Measurements from ENCODE around the gene MARF1.
"Not testable (repeated sequence)": the region's sequence is repeated elsewhere in the genome, so short reads cannot be mapped to it uniquely, and the experiment has no call there.

Gene MARF1

GRCh38 chr16:15572329-15573001, 70.5 kb downstream of the MARF1 start:
- DNase-seq = no peak

- DNase-seq = no peak
Measured at GRCh38 chr16:15571557-15571956, 71.4 kb downstream of the MARF1 start.

GRCh38 chr16:15570666-15571065, 72.3 kb downstream of the MARF1 start:
- not testable (repeated sequence) for DNase-seq

GRCh38 chr16:15567823-15568222, 75.1 kb downstream of the MARF1 start:
- no peak for DNase-seq

- no peak for DNase-seq
Measured at GRCh38 chr16:15566095-15566494, 76.9 kb downstream of the MARF1 start.

GRCh38 chr16:15564604-15565339, 78.2 kb downstream of the MARF1 start:
- no peak for DNase-seq

GRCh38 chr16:15559176-15559575, 83.8 kb downstream of the MARF1 start:
- DNase-seq = no peak

GRCh38 chr16:15557258-15557657, 85.7 kb downstream of the MARF1 start:
- no peak for DNase-seq

GRCh38 chr16:15556130-15556529, 86.8 kb downstream of the MARF1 start:
- DNase-seq = no peak

- DNase-seq = no peak
Measured at GRCh38 chr16:15553313-15554088, 89.5 kb downstream of the MARF1 start.

- DNase-seq = peak in 1 of 5 experiments; percentile 31
Measured at GRCh38 chr16:15552507-15552906, 90.4 kb downstream of the MARF1 start.

GRCh38 chr16:15548482-15548891, 94.5 kb downstream of the MARF1 start:
- no peak for DNase-seq

GRCh38 chr16:15547768-15548096, 95.2 kb downstream of the MARF1 start:
- no peak for DNase-seq

- not testable (repeated sequence) for DNase-seq
Measured at GRCh38 chr16:15547072-15547767, 95.7 kb downstream of the MARF1 start.

- DNase-seq = no peak
Measured at GRCh38 chr16:15545544-15545943, 97.4 kb downstream of the MARF1 start.

- no peak for DNase-seq
Measured at GRCh38 chr16:15544405-15544804, 98.5 kb downstream of the MARF1 start.

Data from T-helper 2 cell (primary cell).